Measurements from ENCODE around the gene SAMD4A.

DNA sequence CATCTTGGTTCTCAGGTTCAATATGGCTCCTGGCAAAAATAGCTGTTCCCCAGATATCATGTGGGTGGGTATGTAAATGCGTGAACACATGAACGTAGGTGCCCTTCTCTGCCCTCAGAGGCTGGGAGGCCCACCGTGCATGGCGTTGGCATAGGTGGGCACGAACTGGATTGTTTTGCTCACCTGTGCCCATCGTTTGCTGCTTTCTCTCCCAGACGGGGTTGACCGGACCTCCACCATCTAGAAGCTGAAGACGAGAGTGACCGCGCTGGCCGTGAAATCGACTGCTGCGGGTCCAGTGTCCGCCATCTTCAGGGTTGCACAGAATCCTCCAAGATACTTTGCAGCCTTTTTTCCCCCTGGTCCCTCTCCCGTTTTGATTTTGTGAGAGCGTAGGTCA lies 221.8 kb downstream of the SAMD4A start:
- TF ChIP-seq, protein P1, sequence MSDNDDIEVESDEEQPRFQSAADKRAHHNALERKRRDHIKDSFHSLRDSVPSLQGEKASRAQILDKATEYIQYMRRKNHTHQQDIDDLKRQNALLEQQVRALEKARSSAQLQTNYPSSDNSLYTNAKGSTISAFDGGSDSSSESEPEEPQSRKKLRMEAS (IDR thresholded peaks at IDR 0.05), result no peak
- TF ChIP-seq RAD21 (IDR thresholded peaks at IDR 0.05; ENCODE audit: low read depth) (no peak), CREB1 (IDR thresholded peaks at IDR 0.05; ENCODE audit: low read depth) (no peak), EP300 (IDR thresholded peaks at IDR 0.05; ENCODE audit: borderline replicate concordance) (no peak), NFIC (IDR thresholded peaks at IDR 0.05) (no peak), ZBTB7A (IDR thresholded peaks at IDR 0.05; ENCODE audit: low read depth) (no peak), CEBPB (IDR thresholded peaks at IDR 0.05) (no peak), TCF12 (IDR thresholded peaks at IDR 0.05; ENCODE audit: low read depth) (no peak), TEAD4 (IDR thresholded peaks at IDR 0.05) (no peak), TAF1 (IDR thresholded peaks at IDR 0.05; ENCODE audit: low read depth) (no peak)
- TF ChIP-seq, protein P2, sequence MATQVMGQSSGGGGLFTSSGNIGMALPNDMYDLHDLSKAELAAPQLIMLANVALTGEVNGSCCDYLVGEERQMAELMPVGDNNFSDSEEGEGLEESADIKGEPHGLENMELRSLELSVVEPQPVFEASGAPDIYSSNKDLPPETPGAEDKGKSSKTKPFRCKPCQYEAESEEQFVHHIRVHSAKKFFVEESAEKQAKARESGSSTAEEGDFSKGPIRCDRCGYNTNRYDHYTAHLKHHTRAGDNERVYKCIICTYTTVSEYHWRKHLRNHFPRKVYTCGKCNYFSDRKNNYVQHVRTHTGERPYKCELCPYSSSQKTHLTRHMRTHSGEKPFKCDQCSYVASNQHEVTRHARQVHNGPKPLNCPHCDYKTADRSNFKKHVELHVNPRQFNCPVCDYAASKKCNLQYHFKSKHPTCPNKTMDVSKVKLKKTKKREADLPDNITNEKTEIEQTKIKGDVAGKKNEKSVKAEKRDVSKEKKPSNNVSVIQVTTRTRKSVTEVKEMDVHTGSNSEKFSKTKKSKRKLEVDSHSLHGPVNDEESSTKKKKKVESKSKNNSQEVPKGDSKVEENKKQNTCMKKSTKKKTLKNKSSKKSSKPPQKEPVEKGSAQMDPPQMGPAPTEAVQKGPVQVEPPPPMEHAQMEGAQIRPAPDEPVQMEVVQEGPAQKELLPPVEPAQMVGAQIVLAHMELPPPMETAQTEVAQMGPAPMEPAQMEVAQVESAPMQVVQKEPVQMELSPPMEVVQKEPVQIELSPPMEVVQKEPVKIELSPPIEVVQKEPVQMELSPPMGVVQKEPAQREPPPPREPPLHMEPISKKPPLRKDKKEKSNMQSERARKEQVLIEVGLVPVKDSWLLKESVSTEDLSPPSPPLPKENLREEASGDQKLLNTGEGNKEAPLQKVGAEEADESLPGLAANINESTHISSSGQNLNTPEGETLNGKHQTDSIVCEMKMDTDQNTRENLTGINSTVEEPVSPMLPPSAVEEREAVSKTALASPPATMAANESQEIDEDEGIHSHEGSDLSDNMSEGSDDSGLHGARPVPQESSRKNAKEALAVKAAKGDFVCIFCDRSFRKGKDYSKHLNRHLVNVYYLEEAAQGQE (IDR thresholded peaks at IDR 0.05; ENCODE audit: low read depth), result no peak
- TF ChIP-seq, protein P3, sequence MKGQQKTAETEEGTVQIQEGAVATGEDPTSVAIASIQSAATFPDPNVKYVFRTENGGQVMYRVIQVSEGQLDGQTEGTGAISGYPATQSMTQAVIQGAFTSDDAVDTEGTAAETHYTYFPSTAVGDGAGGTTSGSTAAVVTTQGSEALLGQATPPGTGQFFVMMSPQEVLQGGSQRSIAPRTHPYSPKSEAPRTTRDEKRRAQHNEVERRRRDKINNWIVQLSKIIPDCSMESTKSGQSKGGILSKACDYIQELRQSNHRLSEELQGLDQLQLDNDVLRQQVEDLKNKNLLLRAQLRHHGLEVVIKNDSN (IDR thresholded peaks at IDR 0.05), result no peak

Data from Ishikawa (cell line).